C1 segment of cervical spinal cord (tissue), 14 donors: ENCODE measurements around the gene ZNF408.

Experiments
- DNase-seq, 14 donors: peaks; one replicate each; lab custom pipeline; 2025; lab: John Stamatoyannopoulos, UW

ZNF408 gene

GRCh38 chr11:46726206-46726862 is 25.5 kb downstream of the ZNF408 start:
- DNase-seq, result no peak

DNA sequence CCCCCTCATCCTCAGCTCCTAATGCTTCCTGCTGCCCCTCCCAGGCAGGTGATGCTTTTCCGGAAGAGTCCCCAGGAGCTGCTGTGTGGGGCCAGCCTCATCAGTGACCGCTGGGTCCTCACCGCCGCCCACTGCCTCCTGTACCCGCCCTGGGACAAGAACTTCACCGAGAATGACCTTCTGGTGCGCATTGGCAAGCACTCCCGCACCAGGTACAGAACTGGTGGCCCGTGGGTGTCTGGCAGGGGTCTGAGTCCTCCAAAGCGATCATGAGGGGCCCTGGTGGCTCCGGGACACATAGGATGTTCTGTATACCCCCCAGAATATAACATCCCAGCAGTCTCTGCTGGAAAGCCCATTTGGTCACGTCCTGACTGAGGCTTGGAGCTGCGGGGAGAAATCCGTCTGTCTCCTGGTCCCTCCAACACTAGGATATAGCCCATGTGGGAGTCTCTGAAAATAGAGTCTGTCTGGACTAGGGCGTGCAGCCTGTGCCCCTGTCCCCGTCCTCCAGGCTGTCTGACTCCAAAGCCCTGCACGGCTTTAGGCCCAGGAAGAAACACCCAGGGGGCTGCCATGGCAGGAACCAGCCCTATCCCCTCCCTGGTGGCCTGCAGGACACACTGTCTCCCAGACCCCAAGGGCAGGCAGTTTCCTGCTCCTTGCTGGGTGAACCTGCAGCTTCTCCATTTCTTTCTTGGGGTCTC is 27.3 kb downstream of the ZNF408 start:
- no peak for DNase-seq

- no peak for DNase-seq
Observed at GRCh38 chr11:46728659-46729040, 27.8 kb downstream of the ZNF408 start.

- DNase-seq, result no peak
Observed at GRCh38 chr11:46729110-46730027, 28.5 kb downstream of the ZNF408 start.

GRCh38 chr11:46731545-46731944 is 30.7 kb downstream of the ZNF408 start:
- no peak for DNase-seq

DNA sequence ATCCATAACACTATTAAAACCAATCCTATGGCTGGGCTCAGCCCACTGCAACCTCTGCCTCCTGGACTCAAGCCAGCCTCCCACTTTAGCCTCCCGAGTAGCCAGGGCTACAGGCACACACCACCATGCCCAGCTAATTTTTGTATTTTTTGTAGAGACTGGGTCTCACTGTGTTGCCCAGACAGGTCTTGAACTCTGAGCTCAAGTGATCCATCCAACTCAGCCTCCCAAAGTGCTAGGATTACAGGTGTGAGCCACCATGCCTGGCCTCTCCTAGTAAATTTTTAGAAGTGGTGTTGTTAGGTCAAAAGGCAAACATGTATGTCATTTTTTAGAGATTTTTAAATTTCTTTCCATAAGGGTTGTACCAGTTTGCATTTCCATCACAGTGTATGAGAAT is 32.4 kb downstream of the ZNF408 start:
- no peak for DNase-seq

- no peak for DNase-seq
Observed at GRCh38 chr11:46736146-46736545, 35.3 kb downstream of the ZNF408 start.

GRCh38 chr11:46736615-46737014 is 35.8 kb downstream of the ZNF408 start:
- no peak for DNase-seq

GRCh38 chr11:46737699-46738098 is 36.9 kb downstream of the ZNF408 start:
- no peak for DNase-seq

- DNase-seq, result no peak
Observed at GRCh38 chr11:46738887-46739286, 38.1 kb downstream of the ZNF408 start.

- DNase-seq, result no peak
Observed at GRCh38 chr11:46741600-46742484, 41.0 kb downstream of the ZNF408 start.

DNA sequence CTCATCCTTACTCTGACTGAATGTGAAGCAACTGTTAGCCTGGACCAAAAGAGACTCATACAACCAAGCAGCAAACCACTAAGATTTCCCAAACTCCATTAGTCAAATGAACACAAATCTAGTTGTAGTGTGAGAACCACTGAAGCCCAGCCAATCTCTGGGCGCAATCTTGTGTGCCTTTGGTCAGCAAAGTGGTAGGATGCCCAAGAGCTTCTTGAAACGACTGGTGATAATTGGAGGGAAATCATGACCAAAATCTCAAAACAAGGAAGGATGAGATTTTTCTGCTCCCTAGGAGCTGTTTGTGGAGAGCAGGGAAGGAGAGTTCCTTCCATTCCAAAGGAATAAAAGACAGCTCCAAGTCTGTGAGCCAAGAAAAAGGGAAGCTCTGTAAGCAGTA is 42.2 kb downstream of the ZNF408 start:
- peak in 1 of 14 donors; percentile 10 for DNase-seq

DNA sequence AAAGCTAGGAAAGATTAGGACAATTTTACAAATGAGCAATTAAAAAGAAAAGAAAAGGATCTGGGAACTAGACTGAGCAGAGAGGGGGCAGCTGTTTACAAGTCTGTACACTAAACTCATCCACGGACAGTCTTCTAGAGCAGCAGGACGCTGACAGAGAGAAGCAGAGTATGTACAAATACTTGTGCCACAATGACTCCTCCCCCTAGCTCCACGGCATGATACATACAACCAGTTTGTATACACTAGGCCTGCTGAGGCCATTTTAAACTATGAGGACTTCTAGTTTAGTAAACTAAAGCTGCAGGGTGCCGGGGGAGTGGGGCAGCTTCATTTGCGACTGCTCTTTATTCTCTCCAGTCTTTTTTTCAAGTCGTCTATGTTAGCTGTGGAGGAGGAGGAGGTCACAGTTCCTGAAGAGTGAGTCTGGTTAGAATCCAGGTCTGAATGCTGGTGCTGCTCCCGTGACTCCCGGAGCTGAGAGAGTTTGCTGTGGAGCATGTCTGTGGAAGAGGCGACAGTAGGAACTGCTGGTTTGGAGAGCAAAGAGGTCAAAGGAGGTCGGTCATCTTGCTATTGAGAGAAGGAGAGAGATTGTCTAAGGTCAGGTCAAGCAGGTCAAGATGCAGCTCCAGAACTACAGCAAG is 43.0 kb downstream of the ZNF408 start:
- DNase-seq, result no peak

GRCh38 chr11:46745328-46745727 is 44.5 kb downstream of the ZNF408 start:
- DNase-seq, result no peak

DNA sequence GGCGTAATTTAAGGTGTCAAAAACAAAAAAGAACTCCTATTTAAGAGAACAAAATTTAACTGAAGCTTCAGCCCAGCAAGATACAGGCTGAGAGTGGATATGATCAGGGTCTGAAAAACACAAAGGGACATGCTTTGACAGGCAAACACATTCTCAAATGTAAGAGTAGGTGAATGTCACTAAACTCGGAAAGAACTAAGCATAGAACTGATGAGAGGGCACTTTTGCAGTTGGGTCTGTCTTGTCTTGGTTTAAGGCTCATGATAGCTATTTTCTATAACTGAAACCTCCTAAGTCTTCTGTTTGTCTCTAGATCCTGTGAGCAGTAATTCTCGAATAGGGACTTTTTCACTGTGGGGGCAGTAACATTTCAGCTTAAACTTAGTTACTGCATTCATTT is 45.2 kb downstream of the ZNF408 start:
- DNase-seq, result no peak

DNA sequence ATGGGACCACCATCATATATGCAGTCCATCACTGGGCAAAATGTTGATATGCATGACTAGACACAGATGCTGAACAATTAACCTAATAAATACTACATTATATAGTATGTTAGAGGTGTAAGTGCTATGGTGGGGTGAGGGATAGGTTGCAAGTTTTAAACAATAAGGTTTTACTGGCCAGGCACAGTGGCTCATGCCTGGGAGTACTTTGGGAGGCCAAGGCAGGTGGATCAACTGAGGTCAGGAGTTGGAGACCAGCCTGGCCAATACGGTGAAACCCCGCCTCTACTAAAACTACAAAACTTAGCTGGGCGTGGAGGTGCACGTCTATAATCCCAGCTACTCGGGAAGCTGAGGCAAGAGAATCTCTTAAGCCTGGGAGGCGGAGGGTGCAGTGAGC is 46.3 kb downstream of the ZNF408 start:
- DNase-seq, result no peak
